K562 (cell line): ENCODE measurements around the gene CD22. TPM values are rescaled to one million over a fixed set of nuclear protein-coding genes. Genes with fewer than 3 reads are reported as not detected.

ENCODE experiments used
- ATF1 ChIP-seq, 2 experiments: fragments of 450-650 bp in 1 of 2; IDR thresholded peaks; 2 replicates each; pipeline ENCODE4 v1.6.1; 2016; ENCODE audit warnings: missing compliant biosample characterization in 1 of 2, missing genetic modification characterization in 1 of 2
- CBX8 ChIP-seq: fragments of 200-600 bp; sonication (generic); IDR thresholded peaks from 2 replicates; pipeline ENCODE4 v1.6.1; 2012; ENCODE audit warnings: borderline replicate concordance, mixed run types, low read depth, mild to moderate bottlenecking, moderate library complexity, mixed read lengths, low read length, control low read depth, inconsistent platforms; ENCODE audit not compliant: poor library complexity, severe bottlenecking; ENCODE audit errors: extremely low read depth
- GTF2B ChIP-seq: IDR thresholded peaks from 2 replicates; pipeline ENCODE4 v1.6.1; 2011; ENCODE audit not compliant: insufficient read length; ENCODE audit errors: extremely low read depth
- HIVEP1 ChIP-seq: fragments of 250-450 bp; sonication (Bioruptor Pico); IDR thresholded peaks from 2 replicates; pipeline ENCODE4 v1.4.0; 2020; ENCODE audit warnings: mild to moderate bottlenecking
- KDM5B ChIP-seq: fragments of 200-600 bp; sonication (generic); IDR thresholded peaks from 2 replicates; pipeline ENCODE4 v1.6.1; 2012; ENCODE audit warnings: low read depth, mild to moderate bottlenecking, moderate library complexity, low read length, control low read depth, inconsistent platforms; ENCODE audit not compliant: insufficient replicate concordance
- MITF ChIP-seq: IDR thresholded peaks from 2 replicates; pipeline ENCODE4 v1.6.1; 2014; ENCODE audit warnings: antibody characterized with exemption
- MTF1 ChIP-seq: fragments of 250-450 bp; sonication (Bioruptor Pico); IDR thresholded peaks from 2 replicates; pipeline ENCODE4 v1.9.0; 2021; ENCODE audit warnings: moderate library complexity, mild to moderate bottlenecking, inconsistent platforms, borderline replicate concordance
- MYNN ChIP-seq, 2 experiments: sonication (generic); formaldehyde crosslinking in 1 of 2; IDR thresholded peaks; 2 replicates each; pipeline versions ENCODE4 v1.5.0 to v1.6.1; 2016 to 2020; ENCODE audit warnings: antibody characterized with exemption in 1 of 2, missing genetic modification reagents in 1 of 2
- NFE2 ChIP-seq: IDR thresholded peaks from 2 replicates; pipeline ENCODE4 v1.6.1; 2014; ENCODE audit warnings: antibody characterized with exemption, low read depth
- NR4A1 ChIP-seq, 2 experiments: fragments of 250-450 bp in 1 of 2; fragments of 450-650 bp in 1 of 2; sonication (Bioruptor Pico) in 1 of 2; IDR thresholded peaks; 2 replicates each; pipeline versions ENCODE4 v1.4.0 to v1.6.1; 2016 to 2020; ENCODE audit warnings: mild to moderate bottlenecking in 2 of 2, missing compliant biosample characterization in 1 of 2, missing genetic modification characterization in 1 of 2, moderate library complexity in 1 of 2
- RREB1 ChIP-seq: fragments of 250-450 bp; sonication (Bioruptor Pico); IDR thresholded peaks from 2 replicates; pipeline ENCODE4 v1.4.0; 2020
- SMC3 ChIP-seq: conservative IDR thresholded peaks from 2 replicates; pipeline ENCODE4 v1.6.1; 2011; ENCODE audit warnings: low read depth, low read length, improper control_type of control experiment; ENCODE audit not compliant: insufficient read depth
- ZNF384 ChIP-seq: IDR thresholded peaks from 2 replicates; pipeline ENCODE4 v1.6.1; 2012; ENCODE audit warnings: low read depth, low read length, improper control_type of control experiment
- ZNF444 ChIP-seq: fragments of 250-450 bp; sonication (Bioruptor Pico); IDR thresholded peaks from 2 replicates; pipeline ENCODE4 v1.4.0; 2020; ENCODE audit warnings: mild to moderate bottlenecking, moderate library complexity
- ZNF707 ChIP-seq: fragments of 250-450 bp; sonication (Bioruptor Pico); conservative IDR thresholded peaks from 2 replicates; pipeline ENCODE4 v1.8.0; 2022; ENCODE audit warnings: inconsistent platforms, mild to moderate bottlenecking, moderate library complexity
- ZNF830 ChIP-seq: fragments of 250-450 bp; sonication (Bioruptor Pico); IDR thresholded peaks from 2 replicates; pipeline ENCODE4 v1.5.0; 2021; ENCODE audit warnings: mild to moderate bottlenecking
- ZZZ3 ChIP-seq: fragments of 450-650 bp; IDR thresholded peaks from 2 replicates; pipeline ENCODE4 v1.6.1; 2016; ENCODE audit warnings: antibody characterized with exemption, mild to moderate bottlenecking, moderate library complexity
- polyA plus RNA-seq, 8 experiments: library from polyadenylated mRNA; depleted of rRNA in 4 of 8; stranded (reverse) in 5 of 8; unstranded in 3 of 8; fragments of >200 nt; fragmentation: Nextera tagmentation in 2 of 8; fragmentation: Illumina TruSeq in 1 of 8; extraction: Ambion mirVana in 2 of 8; extraction: Trizol in 1 of 8; gene quantifications; 2 replicates each; pipeline versions ENCODE4 v1.2.1 to v1.2.3, GENCODE V29; 2011 to 2014; ENCODE audit warnings: inconsistent platforms in 1 of 8, missing spikeins in 1 of 8
- total RNA-seq, 7 experiments: library from RNA; depleted of rRNA in 6 of 7; stranded (reverse); fragments of >200 nt in 6 of 7; fragmentation: Illumina TruSeq in 2 of 7; extraction: Trizol in 2 of 7; gene quantifications; 2 replicates each; pipeline versions ENCODE4 v1.2.1 to v1.2.3, GENCODE V29; 2011 to 2021; ENCODE audit warnings: low replicate concordance in 1 of 7

CD22 gene
- total and polyA plus RNA-seq, 9 of the 15 experiments (the other 6 are each of a cell fraction or from before 2014, with no cell fraction given) = 0.29 to 5.0 (median 3.5) TPM

- TF ChIP-seq RREB1 (CRISPR knock-in tag) = no peak
- TF ChIP-seq NFE2 = peak; percentile 62; the same call in 1 of the 2 replicates
- no peak for TF ChIP-seq CBX8
- TF ChIP-seq ZNF707 (CRISPR knock-in tag) = no peak
- TF ChIP-seq ATF1 (CRISPR knock-in tag; IDR thresholded peaks at IDR 0.05) = no peak
- TF ChIP-seq ATF1 (tag; IDR thresholded peaks at IDR 0.05) = 0 out of 2 replicates have a peak, but pooled peaks have one; percentile 18
- no peak for TF ChIP-seq ZNF384
- no peak for TF ChIP-seq KDM5B
- TF ChIP-seq HIVEP1 (CRISPR knock-in tag) = no peak
- TF ChIP-seq ZZZ3 = no peak
- TF ChIP-seq MTF1 (CRISPR knock-in tag) = no peak
- TF ChIP-seq MITF = peak; percentile 60; the same call in 1 of the 2 replicates
- TF ChIP-seq SMC3 = no peak
- TF ChIP-seq GTF2B = no peak
- no peak for TF ChIP-seq ZNF444 (CRISPR knock-in tag)
- no peak for TF ChIP-seq ZNF830 (CRISPR knock-in tag)
- TF ChIP-seq MYNN (IDR thresholded peaks at IDR 0.05) = no peak
- no peak for TF ChIP-seq MYNN (CRISPR knock-in tag; IDR thresholded peaks at IDR 0.05)
- TF ChIP-seq NR4A1 (CRISPR knock-in tag; IDR thresholded peaks at IDR 0.05) = no peak
- no peak for TF ChIP-seq NR4A1 (tag; IDR thresholded peaks at IDR 0.05)
Observed at GRCh38 chr19:35389192-35389861, 60.3 kb downstream of the CD22 start (continued).
